ENCODE measurements around the gene PPFIA3. TPM values are rescaled to one million over a fixed set of nuclear protein-coding genes. Genes with fewer than 3 reads are reported as not detected.

PPFIA3 gene
- total and polyA plus RNA-seq, 4 experiments from 2014 or later: 0.27 to 4.5 (median 2.3) TPM

DNA sequence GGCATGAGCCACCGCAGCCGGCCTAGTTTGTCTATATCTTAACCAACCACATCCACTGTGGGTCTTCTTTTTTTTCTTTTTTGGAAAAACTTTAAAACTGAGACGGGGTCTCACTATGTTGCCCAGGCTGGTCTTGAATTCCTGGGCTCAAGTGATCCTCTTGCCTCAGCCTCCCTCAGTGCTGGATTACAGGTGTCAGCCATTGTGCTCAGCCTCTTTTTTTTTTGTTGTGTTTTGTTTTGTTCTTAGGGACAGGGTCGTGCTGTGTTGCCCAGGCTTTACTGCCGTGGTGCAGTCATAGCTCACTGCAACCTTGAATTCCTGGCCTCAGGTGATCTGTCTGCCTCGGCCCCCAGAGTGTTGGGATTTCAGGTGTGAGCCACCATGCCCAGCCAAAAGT, 26.7 kb upstream of the PPFIA3 start:
- H3K36me3 Mint-ChIP-seq: peaks cover 37 to 67% of the 10 kb centered on the region in 2 donors
- H3K4me3 ChIP-seq (ENCODE audit: low read length in 2 of 2): no peak overlapping the region
- H3K4me3 Mint-ChIP-seq: no peak overlapping the region
- H3K9me3 ChIP-seq (ENCODE audit: control insufficient read depth in 1 of 2, low read length in 2 of 2): no peaks in the 10 kb centered on the region
- DNase-seq: no peak
- H3K27ac ChIP-seq (ENCODE audit: low read depth, low read length): no peak overlapping the region
- peaks cover 13 to 47% (median 26%) of the 10 kb centered on the region in 4 donors for H3K4me1 Mint-ChIP-seq
- peaks cover 9% of the 10 kb centered on the region for H3K4me1 ChIP-seq (ENCODE audit: insufficient read depth, low read length)
- H3K9me3 Mint-ChIP-seq: no peaks in the 10 kb centered on the region
- H3K27ac Mint-ChIP-seq: no peak overlapping the region
- no peaks in the 10 kb centered on the region for H3K27me3 ChIP-seq (ENCODE audit: insufficient read depth, low read length)
- CTCF ChIA-PET (ENCODE audit: partially characterized antibody): no interaction called here
- intact Hi-C loops (cut with micrococcal nuclease): no loop called here
- POLR2A ChIA-PET (ENCODE audit: partially characterized antibody): no interaction called here
- no peaks in the 10 kb centered on the region for H3K27me3 Mint-ChIP-seq
- H3K36me3 ChIP-seq (ENCODE audit: insufficient read depth, low read length): peaks cover 66% of the 10 kb centered on the region

- peak overlapping the region in 1 of 7 donors; percentile 30 for H3K27ac Mint-ChIP-seq
- Histone ChIP-seq H3K4me1 (ENCODE audit: insufficient read depth, low read length) (no peaks in the 10 kb centered on the region), H3K27me3 (ENCODE audit: insufficient read depth, low read length) (no peaks in the 10 kb centered on the region), H3K4me3 (ENCODE audit: low read length in 2 of 2) (no peak overlapping the region), H3K9me3 (ENCODE audit: control insufficient read depth in 1 of 2, low read length in 2 of 2) (no peaks in the 10 kb centered on the region), H3K27ac (ENCODE audit: low read depth, low read length) (no peak overlapping the region), H3K36me3 (ENCODE audit: insufficient read depth, low read length) (peaks cover 83% of the 10 kb centered on the region)
- H3K4me1 Mint-ChIP-seq: peaks cover 10 to 33% (median 22%) of the 10 kb centered on the region in 4 donors
- POLR2A ChIA-PET (ENCODE audit: partially characterized antibody): interaction anchor here (0.9 kb wide), 1 partner anchor 8 kb away, joined by 4 read pairs; no protein-coding TSS in a partner anchor
- CTCF ChIA-PET (ENCODE audit: partially characterized antibody): interaction anchor here (0.7 to 5.9 kb wide), 4 partner anchors 11 to 52 kb away, joined by 4 to 83 read pairs (median 12); partner anchors contain the start of gene LIN7B
- H3K27me3 Mint-ChIP-seq: no peaks in the 10 kb centered on the region
- H3K4me3 Mint-ChIP-seq: no peak overlapping the region
- intact Hi-C loops (cut with micrococcal nuclease): no loop called here
- peaks cover 40 to 74% of the 10 kb centered on the region in 2 donors for H3K36me3 Mint-ChIP-seq
- no peaks in the 10 kb centered on the region for H3K9me3 Mint-ChIP-seq
- no peak for DNase-seq
Observed at GRCh38 chr19:49094505-49095482, 24.6 kb upstream of the PPFIA3 start.

- peak; percentile 71 to 77 (median 76) for DNase-seq
- Mint-ChIP-seq H3K9me3 (no peaks in the 10 kb centered on the region), H3K27me3 (no peaks in the 10 kb centered on the region), H3K36me3 (peaks cover 36 to 75% of the 10 kb centered on the region in 2 donors), H3K4me1 (peaks cover 0 to 12% (median 9%) of the 10 kb centered on the region in 4 donors), H3K27ac (peak overlapping the region in 2 of 7 donors; percentile 4 to 35), H3K4me3 (no peak overlapping the region)
- no peak overlapping the region for H3K27ac ChIP-seq (ENCODE audit: low read depth, low read length)
- no peaks in the 10 kb centered on the region for H3K27me3 ChIP-seq (ENCODE audit: insufficient read depth, low read length)
- peaks cover 77% of the 10 kb centered on the region for H3K36me3 ChIP-seq (ENCODE audit: insufficient read depth, low read length)
- H3K9me3 ChIP-seq (ENCODE audit: control insufficient read depth in 1 of 2, low read length in 2 of 2): no peaks in the 10 kb centered on the region
- intact Hi-C loops (cut with micrococcal nuclease): loop anchor here (1.0 to 2.0 kb wide), 3 partner anchors 49 to 111 kb away; no protein-coding TSS in a partner anchor
- ChIA-PET POLR2A (ENCODE audit: partially characterized antibody) (interaction anchor here (0.6 to 1.7 kb wide), 12 partner anchors 12 to 582 kb away, joined by 3 to 9 read pairs (median 3); partner anchors contain the start of genes LIN7B and PRMT1), CTCF (ENCODE audit: partially characterized antibody) (interaction anchor here (0.6 to 5.9 kb wide), 35 partner anchors 9 to 276 kb away, joined by 3 to 83 read pairs (median 4); partner anchors contain the start of genes GYS1, LIN7B and RUVBL2)
- H3K4me1 ChIP-seq (ENCODE audit: insufficient read depth, low read length): no peaks in the 10 kb centered on the region
- no peak overlapping the region for H3K4me3 ChIP-seq (ENCODE audit: low read length in 2 of 2)
Observed at GRCh38 chr19:49097453-49098288, 21.7 kb upstream of the PPFIA3 start.

DNA sequence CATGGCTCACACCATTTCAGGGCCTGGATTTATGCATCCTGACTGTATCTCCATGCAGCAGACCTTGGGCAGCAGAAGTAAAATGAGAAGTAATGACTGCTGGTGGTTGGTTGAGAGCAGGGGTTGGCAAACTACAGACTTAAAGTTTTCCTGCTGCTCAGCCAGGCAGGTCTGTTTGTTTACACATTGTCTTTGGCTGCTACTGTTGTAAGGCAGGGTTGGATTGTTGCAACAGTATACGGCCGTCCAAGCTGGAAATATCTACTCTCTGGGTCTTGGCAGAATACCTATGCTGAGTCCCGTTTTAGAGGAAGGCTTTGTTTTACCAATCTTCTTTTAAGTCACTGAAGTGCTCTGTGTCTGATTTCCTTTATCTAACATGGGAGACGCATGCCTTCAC, 20.5 kb upstream of the PPFIA3 start:
- CTCF ChIA-PET (ENCODE audit: partially characterized antibody): interaction anchor here (1.0 to 5.9 kb wide), 14 partner anchors 8 to 202 kb away, joined by 3 to 83 read pairs (median 6); partner anchors contain the start of gene LIN7B
- intact Hi-C loops (cut with micrococcal nuclease): loop anchor here (2.0 kb wide), 1 partner anchor 100 kb away; no protein-coding TSS in a partner anchor

GRCh38 chr19:49101160-49101559, 18.2 kb upstream of the PPFIA3 start:
- H3K27me3 Mint-ChIP-seq: no peaks in the 10 kb centered on the region
- H3K9me3 Mint-ChIP-seq: no peaks in the 10 kb centered on the region
- Histone ChIP-seq H3K36me3 (ENCODE audit: insufficient read depth, low read length) (peaks cover 77% of the 10 kb centered on the region), H3K4me3 (ENCODE audit: low read length in 2 of 2) (no peak overlapping the region), H3K27me3 (ENCODE audit: insufficient read depth, low read length) (no peaks in the 10 kb centered on the region), H3K9me3 (ENCODE audit: control insufficient read depth in 1 of 2, low read length in 2 of 2) (no peaks in the 10 kb centered on the region), H3K27ac (ENCODE audit: low read depth, low read length) (no peak overlapping the region), H3K4me1 (ENCODE audit: insufficient read depth, low read length) (no peaks in the 10 kb centered on the region)
- intact Hi-C loops (cut with micrococcal nuclease): no loop called here
- no peak overlapping the region for H3K4me3 Mint-ChIP-seq
- peak overlapping the region in 2 of 7 donors; percentile 57 to 84 for H3K27ac Mint-ChIP-seq
- H3K36me3 Mint-ChIP-seq: peaks cover 36 to 68% of the 10 kb centered on the region in 2 donors
- H3K4me1 Mint-ChIP-seq: peaks cover 0 to 8% (median 7%) of the 10 kb centered on the region in 4 donors
- no peak for DNase-seq
- ChIA-PET POLR2A (ENCODE audit: partially characterized antibody) (interaction anchor here (0.9 kb wide), 1 partner anchor 19 kb away, joined by 5 read pairs; no protein-coding TSS in a partner anchor), CTCF (ENCODE audit: partially characterized antibody) (interaction anchor here (5.9 kb wide), 1 partner anchor 45 kb away, joined by 83 read pairs; no protein-coding TSS in a partner anchor)

More for the DNA sequence above, 20.5 kb upstream of the PPFIA3 start:
- H3K27ac ChIP-seq (ENCODE audit: low read depth, low read length): no peak overlapping the region
- H3K36me3 ChIP-seq (ENCODE audit: insufficient read depth, low read length): peaks cover 80% of the 10 kb centered on the region
- Mint-ChIP-seq H3K27ac (peak overlapping the region in 1 of 7 donors; percentile 62), H3K4me3 (peak overlapping the region in 1 of 8 donors; percentile 45), H3K36me3 (peaks cover 36 to 72% of the 10 kb centered on the region in 2 donors), H3K4me1 (peaks cover 0 to 12% (median 9%) of the 10 kb centered on the region in 4 donors), H3K27me3 (no peaks in the 10 kb centered on the region), H3K9me3 (no peaks in the 10 kb centered on the region)
- H3K4me1 ChIP-seq (ENCODE audit: insufficient read depth, low read length): no peaks in the 10 kb centered on the region
- no peak for DNase-seq
- no peaks in the 10 kb centered on the region for H3K27me3 ChIP-seq (ENCODE audit: insufficient read depth, low read length)
- H3K9me3 ChIP-seq (ENCODE audit: control insufficient read depth in 1 of 2, low read length in 2 of 2): no peaks in the 10 kb centered on the region
- no peak overlapping the region for H3K4me3 ChIP-seq (ENCODE audit: low read length in 2 of 2)
- POLR2A ChIA-PET (ENCODE audit: partially characterized antibody): interaction anchor here (1.4 to 1.7 kb wide), 2 partner anchors 15 to 48 kb away, joined by 7 to 9 read pairs; partner anchors contain the start of gene LIN7B

GRCh38 chr19:49102303-49102702, 17.0 kb upstream of the PPFIA3 start:
- no peak overlapping the region for H3K4me3 ChIP-seq (ENCODE audit: low read length in 2 of 2)
- no peaks in the 10 kb centered on the region for H3K27me3 Mint-ChIP-seq
- DNase-seq: peak in 1 of 5 donors; percentile 1
- H3K27ac ChIP-seq (ENCODE audit: low read depth, low read length): no peak overlapping the region
- POLR2A ChIA-PET (ENCODE audit: partially characterized antibody): no interaction called here
- no peaks in the 10 kb centered on the region for H3K9me3 ChIP-seq (ENCODE audit: control insufficient read depth in 1 of 2, low read length in 2 of 2)
- no peaks in the 10 kb centered on the region for H3K27me3 ChIP-seq (ENCODE audit: insufficient read depth, low read length)
- no peak overlapping the region for H3K27ac Mint-ChIP-seq
- no peak overlapping the region for H3K4me3 Mint-ChIP-seq
- H3K36me3 Mint-ChIP-seq: peaks cover 44 to 71% of the 10 kb centered on the region in 2 donors
- peaks cover 3 to 15% (median 6%) of the 10 kb centered on the region in 4 donors for H3K4me1 Mint-ChIP-seq
- H3K9me3 Mint-ChIP-seq: no peaks in the 10 kb centered on the region
- peaks cover 81% of the 10 kb centered on the region for H3K36me3 ChIP-seq (ENCODE audit: insufficient read depth, low read length)
- intact Hi-C loops (cut with micrococcal nuclease): no loop called here
- CTCF ChIA-PET (ENCODE audit: partially characterized antibody): no interaction called here
- H3K4me1 ChIP-seq (ENCODE audit: insufficient read depth, low read length): no peaks in the 10 kb centered on the region

All from CD4-positive, alpha-beta memory T cell (primary cell).